ENCODE results near the gene UCP3.
A peak's percentile ranks its signal among the peaks of the same experiment; 100 is the strongest.
"Not testable (repeated sequence)": the region's sequence is repeated elsewhere in the genome, so short reads cannot be mapped to it uniquely, and the experiment has no call there.

UCP3 gene

GRCh38 chr11:73999581-74000306 lies 9.1 kb downstream of the UCP3 start:
- DNase-seq: no peak

DNA sequence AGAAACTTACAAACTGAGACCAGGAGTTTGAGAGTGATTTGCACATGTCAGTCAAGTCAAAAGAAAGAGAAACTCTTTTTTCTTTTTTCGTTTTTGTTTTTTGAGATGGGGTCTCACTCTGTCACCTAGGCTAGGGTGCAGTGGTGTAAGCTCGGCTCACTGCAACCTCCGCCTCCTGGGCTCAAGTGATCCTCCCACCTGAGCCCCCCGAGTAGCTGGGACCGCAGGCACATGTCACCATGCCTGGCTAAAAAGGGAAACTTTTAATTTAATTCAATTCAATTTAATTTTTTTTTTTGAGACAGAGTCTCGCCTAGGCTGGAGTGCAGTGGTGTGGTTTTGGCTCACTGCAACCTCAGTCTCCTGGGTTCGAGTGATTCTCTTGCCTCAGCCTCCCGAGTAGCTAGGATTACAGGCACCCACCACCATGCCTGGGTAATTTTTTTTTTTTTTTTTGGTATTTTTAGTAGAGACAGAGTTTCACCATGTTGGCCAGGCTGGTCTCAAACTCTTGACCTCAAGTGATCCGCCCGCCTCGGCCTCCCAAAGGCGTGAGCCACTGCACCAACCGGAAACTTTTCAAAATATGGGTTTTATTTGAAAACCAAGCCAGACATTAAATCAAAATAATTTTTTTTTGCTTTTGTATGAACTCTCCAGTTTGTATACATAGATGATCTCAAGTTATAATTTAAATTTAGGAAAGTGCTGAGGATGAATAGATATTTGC lies 9.9 kb downstream of the UCP3 start:
- DNase-seq: no peak

GRCh38 chr11:73997120-73997770 lies 11.6 kb downstream of the UCP3 start:
- DNase-seq: no peak

DNA sequence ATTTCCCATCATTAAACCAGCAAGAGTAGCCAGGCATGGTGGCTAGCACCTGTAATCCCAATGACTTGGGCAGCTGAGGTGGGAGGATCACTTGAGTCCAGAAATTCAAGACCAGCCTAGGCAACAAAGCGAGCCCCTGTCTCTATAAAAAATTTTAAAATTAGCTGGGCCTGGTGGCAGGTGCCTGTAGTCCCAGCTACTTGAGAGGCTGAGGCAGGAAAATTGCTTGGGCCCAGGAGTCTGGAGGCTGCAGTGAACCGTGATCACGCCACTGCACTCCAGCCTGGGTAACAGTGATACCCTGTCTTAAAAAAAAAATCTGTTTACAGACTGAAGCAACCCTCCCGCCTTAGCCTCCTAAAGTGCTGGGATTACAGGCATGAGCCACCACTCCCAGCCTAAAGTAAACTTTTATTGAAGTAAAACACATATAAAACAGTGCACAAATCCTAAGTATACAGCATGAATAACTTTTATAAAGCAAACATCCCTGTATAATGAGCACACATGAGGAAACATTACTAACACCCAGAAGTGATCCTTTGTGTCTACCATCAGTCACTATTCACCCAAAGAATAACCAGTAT lies 12.6 kb downstream of the UCP3 start:
- DNase-seq: no peak

- no peak for DNase-seq
These were observed 13.2 kb downstream of the UCP3 start for GRCh38 chr11:73995731-73996130.

DNA sequence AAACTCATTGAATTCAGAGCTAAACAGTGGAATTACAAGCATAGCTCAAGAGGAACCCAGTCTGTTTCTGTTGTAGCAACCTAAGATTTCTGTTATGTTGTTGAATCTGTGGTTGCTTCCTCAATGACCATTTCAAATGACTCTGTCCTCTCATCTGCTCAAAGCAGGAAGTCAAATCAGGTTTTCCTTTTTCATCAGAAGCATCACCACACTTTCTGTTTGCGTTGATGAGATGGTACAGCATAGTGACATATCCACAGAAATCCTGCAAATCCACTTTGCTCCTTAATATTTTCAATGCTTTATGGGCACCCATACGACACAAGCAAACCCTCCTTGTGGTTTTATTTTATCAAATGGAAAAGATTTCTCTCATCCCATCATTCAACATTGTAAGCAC lies 13.6 kb downstream of the UCP3 start:
- peak; percentile 41 to 50 for DNase-seq

GRCh38 chr11:73991471-73992006 lies 17.3 kb downstream of the UCP3 start:
- DNase-seq: no peak

GRCh38 chr11:73990730-73991129 lies 18.2 kb downstream of the UCP3 start:
- DNase-seq: no peak

DNA sequence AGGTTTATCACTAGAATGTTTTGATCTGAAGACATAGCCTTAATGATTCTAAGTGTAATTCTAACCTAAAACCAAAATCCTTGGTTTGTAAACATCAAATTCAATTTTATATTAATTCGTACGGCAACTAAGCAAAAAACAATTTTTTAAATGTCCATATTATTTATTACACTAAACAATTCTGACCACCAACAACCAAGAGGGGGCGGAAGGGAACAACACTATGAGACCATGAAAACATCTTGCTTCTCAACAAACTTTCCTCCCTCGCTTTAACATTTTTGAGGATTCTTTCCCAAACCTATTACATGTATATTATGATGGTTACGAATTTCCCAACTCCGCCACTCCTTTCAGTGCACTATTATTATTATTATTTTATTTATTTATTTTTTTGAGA lies 19.7 kb downstream of the UCP3 start:
- no peak for DNase-seq

- no peak for DNase-seq
These were observed 20.7 kb downstream of the UCP3 start for GRCh38 chr11:73988227-73988626.

DNA sequence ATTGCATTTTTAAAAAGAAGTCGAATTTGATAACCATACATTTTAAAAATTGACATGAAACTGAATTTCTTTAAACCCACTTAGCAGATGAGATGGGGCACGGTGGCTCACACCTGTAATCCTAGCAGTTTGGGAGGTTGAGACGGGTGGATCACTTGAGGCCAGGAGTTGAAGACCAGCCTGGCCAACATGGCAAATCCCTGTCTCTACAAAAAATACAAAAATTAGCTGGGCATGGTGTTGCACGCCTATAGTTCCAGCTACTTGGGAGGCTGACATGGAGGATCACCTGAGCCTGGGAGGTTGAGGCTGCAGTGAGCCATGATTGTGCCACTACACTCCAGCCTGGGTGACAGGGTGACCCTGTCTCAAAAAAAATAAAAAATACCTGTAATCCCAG lies 23.2 kb downstream of the UCP3 start:
- not testable (repeated sequence) for DNase-seq

DNA sequence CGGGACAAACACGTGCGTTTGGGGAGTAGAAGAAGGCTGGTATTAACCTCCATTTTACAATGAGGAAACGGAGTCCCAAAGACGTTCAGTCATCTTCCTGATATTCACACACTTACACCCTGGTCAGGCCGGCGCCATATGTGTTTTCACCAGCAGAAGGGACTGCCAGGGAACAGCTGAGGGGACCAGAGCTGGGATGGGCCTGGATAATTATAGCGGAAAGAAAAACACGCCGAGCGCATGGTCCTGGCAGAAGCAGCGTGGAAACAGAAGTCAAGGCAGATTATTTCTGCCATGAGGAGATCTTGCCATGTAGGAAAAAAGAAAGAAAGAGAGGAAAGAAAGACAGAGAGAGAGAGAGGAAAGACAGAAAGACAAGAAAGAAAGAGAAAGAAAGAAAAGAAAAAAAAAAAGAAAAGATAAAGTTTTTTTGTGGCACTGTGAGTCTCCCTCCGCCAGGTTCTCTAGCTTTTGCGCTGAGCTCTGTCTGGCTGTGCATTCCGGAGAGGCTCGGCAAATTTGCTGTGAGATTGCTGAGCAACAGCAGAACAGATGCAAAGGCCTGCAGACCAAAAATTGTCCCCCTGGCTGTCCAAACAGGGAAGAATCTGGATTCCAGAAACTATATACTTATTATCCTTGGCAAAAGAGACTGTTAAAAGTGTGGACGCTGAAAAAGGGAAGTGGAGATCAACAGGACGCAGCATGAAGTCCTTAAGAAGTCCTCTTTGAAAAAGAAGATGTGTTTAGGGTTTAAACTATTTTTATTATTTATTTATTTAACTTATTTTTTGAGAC lies 24.9 kb downstream of the UCP3 start:
- peak; percentile 68 to 72 for DNase-seq

DNA sequence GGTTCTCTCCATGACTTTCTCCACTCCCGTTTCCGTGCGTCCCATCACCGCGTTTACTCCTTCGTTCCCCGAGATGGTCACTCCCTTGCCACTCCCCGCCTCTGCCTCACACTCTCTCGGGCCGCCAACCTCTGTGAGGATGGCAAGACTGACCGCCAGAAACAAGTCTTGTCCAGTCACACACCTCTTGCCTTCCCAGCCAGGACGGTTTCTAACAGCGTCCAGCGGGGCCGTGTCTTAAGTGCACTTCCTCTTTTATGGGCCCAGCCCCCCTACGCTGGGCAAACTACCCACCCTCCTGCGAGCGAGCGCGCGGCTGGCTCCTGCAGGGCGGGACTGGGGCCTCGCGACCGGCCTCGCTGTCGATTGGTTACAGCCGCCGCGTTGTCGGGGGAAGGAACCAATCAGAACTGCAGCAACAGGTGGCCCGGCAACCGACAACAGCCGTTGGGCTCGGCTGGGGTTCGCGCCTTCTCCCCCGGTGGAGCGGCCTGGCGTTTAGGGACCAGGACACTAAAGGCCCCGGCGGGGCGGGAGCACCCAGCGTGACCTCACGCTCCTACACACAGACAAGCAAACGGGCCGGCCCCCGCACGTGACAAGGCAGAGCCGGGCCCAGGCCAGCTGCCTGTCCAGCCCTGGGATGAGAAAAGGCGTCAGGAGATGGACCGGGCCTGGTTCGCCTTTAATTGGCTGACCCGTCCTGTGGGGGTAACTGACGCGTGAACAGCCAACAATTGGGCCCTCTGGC lies 25.7 kb downstream of the UCP3 start:
- DNase-seq: peak; percentile 98

DNA sequence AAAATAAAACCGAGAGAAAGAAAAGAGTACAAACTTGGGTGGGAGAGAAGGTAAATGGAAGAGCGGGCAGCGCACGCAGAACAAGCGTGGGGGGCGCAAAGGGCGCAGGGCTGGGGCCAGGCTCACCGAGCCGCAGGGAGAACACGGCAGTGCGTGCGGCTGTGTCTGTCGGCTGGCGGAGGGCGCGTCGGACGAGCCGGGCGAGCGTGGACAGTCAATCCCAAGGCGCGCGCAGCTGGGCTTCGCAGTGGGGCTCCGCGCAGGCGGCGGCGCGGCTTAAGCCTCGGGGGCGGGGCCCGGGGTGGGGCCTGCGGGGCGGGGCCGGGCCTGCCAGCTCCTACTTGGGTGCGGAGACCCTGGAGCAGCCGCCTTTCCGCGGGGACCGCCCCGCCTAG lies 26.3 kb downstream of the UCP3 start, which contains the start of gene UCP2:
UCP2 (minus strand) TSS at position 249 of the 395 bp plus-strand sequence. CDS start 4,465 bp downstream, outside the sequence.
- DNase-seq: peak; percentile 92 to 93

DNA sequence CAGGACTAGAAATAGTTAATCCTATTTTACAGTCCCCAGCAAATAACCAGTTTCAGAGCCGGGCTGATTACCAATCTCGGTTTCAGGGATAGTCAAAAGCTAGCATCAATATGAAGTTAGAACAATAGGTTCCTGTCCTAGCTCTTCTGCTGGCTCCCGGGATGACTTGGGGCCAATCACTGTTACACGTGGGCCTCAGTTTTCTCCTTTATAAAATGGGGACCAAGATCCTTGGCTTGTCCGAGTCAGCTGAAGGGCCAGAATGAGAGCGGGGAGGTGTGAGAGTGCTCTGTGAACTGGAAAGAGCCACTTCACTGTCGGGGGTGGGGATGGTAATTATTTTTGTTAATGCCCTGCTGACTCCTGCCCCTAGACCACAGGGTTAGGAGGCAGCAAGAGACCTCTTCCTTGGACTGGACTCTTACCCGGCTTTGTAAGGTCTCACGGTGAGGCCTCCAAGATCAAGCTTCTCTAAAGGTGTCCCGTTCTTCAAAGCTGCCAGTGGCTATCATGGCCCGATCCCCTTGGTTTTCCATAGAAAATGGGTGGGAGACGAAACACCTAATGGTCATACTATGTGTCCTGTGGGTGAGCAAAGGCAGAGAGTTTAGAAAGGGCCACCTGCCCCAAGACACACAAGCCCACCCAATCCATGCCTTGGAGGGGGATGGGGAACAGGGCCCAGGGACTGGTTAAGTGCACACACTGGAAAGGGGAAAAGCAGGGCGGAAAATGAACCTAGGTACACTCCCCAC lies 27.7 kb downstream of the UCP3 start:
- no peak for DNase-seq

- peak; percentile 68 to 71 for DNase-seq
These were observed 28.6 kb downstream of the UCP3 start for GRCh38 chr11:73980001-73980961.

DNA sequence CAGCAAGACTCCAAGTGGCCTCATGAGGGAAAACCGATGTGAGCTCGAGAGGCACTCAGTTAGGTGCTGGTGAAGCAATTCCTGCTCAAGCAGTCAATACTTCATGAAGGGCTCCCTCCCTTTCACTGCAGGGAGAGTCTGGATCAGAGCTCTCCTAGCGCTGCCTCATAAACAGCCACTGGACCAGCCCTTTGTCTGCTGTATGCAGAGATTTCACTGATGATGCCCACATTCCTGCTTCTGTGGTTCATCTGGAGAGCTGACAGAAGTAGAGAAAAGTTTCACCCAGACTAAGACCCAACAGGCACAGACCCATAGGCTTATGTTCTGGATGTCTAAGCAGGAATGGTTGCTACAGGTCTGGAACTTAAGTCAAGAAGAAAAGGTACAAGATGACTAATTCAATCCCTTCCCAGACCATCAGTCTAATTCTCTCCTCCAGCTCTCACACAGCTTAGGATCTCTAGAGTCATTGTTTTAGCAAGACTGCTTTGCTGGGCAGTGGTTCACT lies 30.3 kb downstream of the UCP3 start:
- DNase-seq: no peak

DNA sequence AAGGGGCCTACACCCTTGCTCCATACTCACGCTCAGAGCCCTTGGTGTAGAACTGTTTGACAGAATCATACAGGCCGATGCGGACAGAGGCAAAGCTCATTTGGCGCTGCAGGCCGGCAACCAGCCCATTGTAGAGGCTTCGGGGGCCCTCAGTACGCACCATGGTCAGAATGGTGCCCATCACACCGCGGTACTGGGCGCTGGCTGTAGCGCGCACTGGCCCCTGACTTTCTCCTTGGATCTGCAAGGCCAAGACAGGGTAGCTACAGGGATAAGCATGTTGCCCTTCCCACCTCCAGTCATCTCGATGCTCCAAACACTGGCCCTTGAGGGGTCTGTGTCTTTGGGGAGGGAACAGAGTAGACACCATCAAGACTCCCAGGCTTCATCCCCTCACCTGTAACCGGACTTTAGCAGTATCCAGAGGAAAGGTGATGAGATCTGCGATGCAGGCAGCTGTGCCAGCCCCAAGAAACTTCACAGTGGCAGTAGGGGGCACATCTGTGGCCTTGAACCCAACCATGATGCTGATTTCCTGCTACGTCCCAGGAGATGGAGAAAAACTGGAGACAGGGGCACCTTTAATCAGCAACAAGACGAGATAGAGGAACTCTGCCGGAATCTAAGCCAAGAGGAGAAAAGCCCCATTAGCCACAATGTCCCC lies 30.9 kb downstream of the UCP3 start:
- DNase-seq: no peak

All from Kasumi-1 (cell line).